Measurements from ENCODE around the gene EIF2AK3. TPM values are rescaled to one million over a fixed set of nuclear protein-coding genes. Genes with fewer than 3 reads are reported as not detected.

Gene EIF2AK3
- total and polyA plus RNA-seq, 2 of the 13 experiments (the other 11 are each of a cell fraction or from before 2014, with no cell fraction given): 10.3 to 30.6 TPM

DNA sequence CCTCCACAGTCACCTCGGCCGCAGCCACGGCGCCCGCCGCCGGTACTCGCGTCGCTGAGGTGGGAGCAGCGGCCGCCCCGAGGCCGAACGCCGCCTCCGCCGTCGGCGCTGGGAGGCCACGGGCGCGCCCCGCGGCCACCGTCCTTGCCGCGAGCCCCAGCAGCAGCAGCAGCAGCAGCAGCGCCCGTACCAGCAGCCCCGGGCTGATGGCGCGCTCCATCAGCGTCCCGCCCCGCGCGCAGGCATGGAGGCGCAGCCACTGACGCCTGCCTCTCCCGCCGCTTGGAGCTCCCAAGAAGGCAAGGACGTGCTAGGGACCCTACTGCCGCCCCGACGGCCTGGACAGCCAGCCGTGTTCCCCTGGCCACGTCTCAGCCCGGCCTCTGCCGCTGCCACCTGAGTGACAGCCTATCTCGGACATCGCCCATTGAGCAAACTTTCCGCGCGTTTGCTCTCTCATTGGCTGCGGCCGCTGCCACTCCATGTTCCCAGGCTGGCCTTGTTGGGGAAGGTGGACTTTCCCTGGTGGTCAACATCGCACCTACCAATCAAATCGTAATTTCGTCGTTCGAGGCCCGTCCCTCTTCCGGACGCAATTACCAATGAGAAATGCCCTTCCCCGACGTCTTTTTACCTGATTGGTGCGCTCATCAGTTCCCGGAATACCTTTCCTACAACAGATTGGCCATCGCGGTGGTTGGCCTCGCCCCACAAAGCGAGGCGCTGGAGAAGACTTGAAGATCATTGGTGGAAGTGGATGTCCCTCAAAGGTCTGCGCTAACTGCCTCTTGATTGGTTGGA is at the start of gene EIF2AK3 (continued):
- no peak for TF ChIP-seq CBX2 (IDR thresholded peaks at IDR 0.05; ENCODE audit: low read depth, low read length)
- TF ChIP-seq CBX2 (CRISPR knock-in tag; IDR thresholded peaks at IDR 0.05; ENCODE audit: low read depth): no peak
- TF ChIP-seq ZNF326 (CRISPR knock-in tag; IDR thresholded peaks at IDR 0.05; ENCODE audit: borderline replicate concordance): no peak
- peak; percentile 93 for TF ChIP-seq SAP130 (CRISPR knock-in tag; IDR thresholded peaks at IDR 0.05; ENCODE audit: low read depth)
- TF ChIP-seq, protein P1, sequence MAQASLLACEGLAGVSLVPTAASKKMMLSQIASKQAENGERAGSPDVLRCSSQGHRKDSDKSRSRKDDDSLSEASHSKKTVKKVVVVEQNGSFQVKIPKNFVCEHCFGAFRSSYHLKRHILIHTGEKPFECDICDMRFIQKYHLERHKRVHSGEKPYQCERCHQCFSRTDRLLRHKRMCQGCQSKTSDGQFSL (CRISPR knock-in tag; IDR thresholded peaks at IDR 0.05): no peak
- no peak for TF ChIP-seq PLRG1 (conservative IDR thresholded peaks at IDR 0.05)
- TF ChIP-seq ZNF263 (CRISPR knock-in tag; IDR thresholded peaks at IDR 0.05): peak; percentile 56; the same call in 1 of the 2 replicates
- TF ChIP-seq ZSCAN25 (CRISPR knock-in tag; IDR thresholded peaks at IDR 0.05): no peak; the same call in 1 of the 2 replicates
- TF ChIP-seq SNAI1 (CRISPR knock-in tag; IDR thresholded peaks at IDR 0.05; ENCODE audit: borderline replicate concordance): peak; percentile 83; the same call in 1 of the 2 replicates
- peak; percentile 76; the same call in 1 of the 2 replicates for TF ChIP-seq GTF2F1 (IDR thresholded peaks at IDR 0.05; ENCODE audit: low read length)
- TF ChIP-seq ZNF703 (CRISPR knock-in tag; IDR thresholded peaks at IDR 0.05; ENCODE audit: borderline replicate concordance): no peak
- peak; percentile 66; the same call in 1 of the 2 replicates for TF ChIP-seq XBP1 (CRISPR knock-in tag; IDR thresholded peaks at IDR 0.05)
- no peak for TF ChIP-seq BRCA1 (CRISPR knock-in tag; IDR thresholded peaks at IDR 0.05)
- TF ChIP-seq CREM (IDR thresholded peaks at IDR 0.05): peak; percentile 98
- peak; percentile 42; the same call in 1 of the 2 replicates for TF ChIP-seq CREM (CRISPR knock-in tag; IDR thresholded peaks at IDR 0.05)
- TF ChIP-seq ZNF367 (CRISPR knock-in tag; IDR thresholded peaks at IDR 0.05; ENCODE audit: borderline replicate concordance): 0 out of 2 replicates have a peak, but pooled peaks have one; percentile 39
- TF ChIP-seq, protein P2, sequence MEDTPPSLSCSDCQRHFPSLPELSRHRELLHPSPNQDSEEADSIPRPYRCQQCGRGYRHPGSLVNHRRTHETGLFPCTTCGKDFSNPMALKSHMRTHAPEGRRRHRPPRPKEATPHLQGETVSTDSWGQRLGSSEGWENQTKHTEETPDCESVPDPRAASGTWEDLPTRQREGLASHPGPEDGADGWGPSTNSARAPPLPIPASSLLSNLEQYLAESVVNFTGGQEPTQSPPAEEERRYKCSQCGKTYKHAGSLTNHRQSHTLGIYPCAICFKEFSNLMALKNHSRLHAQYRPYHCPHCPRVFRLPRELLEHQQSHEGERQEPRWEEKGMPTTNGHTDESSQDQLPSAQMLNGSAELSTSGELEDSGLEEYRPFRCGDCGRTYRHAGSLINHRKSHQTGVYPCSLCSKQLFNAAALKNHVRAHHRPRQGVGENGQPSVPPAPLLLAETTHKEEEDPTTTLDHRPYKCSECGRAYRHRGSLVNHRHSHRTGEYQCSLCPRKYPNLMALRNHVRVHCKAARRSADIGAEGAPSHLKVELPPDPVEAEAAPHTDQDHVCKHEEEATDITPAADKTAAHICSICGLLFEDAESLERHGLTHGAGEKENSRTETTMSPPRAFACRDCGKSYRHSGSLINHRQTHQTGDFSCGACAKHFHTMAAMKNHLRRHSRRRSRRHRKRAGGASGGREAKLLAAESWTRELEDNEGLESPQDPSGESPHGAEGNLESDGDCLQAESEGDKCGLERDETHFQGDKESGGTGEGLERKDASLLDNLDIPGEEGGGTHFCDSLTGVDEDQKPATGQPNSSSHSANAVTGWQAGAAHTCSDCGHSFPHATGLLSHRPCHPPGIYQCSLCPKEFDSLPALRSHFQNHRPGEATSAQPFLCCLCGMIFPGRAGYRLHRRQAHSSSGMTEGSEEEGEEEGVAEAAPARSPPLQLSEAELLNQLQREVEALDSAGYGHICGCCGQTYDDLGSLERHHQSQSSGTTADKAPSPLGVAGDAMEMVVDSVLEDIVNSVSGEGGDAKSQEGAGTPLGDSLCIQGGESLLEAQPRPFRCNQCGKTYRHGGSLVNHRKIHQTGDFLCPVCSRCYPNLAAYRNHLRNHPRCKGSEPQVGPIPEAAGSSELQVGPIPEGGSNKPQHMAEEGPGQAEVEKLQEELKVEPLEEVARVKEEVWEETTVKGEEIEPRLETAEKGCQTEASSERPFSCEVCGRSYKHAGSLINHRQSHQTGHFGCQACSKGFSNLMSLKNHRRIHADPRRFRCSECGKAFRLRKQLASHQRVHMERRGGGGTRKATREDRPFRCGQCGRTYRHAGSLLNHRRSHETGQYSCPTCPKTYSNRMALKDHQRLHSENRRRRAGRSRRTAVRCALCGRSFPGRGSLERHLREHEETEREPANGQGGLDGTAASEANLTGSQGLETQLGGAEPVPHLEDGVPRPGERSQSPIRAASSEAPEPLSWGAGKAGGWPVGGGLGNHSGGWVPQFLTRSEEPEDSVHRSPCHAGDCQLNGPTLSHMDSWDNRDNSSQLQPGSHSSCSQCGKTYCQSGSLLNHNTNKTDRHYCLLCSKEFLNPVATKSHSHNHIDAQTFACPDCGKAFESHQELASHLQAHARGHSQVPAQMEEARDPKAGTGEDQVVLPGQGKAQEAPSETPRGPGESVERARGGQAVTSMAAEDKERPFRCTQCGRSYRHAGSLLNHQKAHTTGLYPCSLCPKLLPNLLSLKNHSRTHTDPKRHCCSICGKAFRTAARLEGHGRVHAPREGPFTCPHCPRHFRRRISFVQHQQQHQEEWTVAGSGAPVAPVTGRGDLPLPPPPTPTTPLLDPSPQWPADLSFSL (CRISPR knock-in tag; IDR thresholded peaks at IDR 0.05): no peak
- TF ChIP-seq, protein P3, sequence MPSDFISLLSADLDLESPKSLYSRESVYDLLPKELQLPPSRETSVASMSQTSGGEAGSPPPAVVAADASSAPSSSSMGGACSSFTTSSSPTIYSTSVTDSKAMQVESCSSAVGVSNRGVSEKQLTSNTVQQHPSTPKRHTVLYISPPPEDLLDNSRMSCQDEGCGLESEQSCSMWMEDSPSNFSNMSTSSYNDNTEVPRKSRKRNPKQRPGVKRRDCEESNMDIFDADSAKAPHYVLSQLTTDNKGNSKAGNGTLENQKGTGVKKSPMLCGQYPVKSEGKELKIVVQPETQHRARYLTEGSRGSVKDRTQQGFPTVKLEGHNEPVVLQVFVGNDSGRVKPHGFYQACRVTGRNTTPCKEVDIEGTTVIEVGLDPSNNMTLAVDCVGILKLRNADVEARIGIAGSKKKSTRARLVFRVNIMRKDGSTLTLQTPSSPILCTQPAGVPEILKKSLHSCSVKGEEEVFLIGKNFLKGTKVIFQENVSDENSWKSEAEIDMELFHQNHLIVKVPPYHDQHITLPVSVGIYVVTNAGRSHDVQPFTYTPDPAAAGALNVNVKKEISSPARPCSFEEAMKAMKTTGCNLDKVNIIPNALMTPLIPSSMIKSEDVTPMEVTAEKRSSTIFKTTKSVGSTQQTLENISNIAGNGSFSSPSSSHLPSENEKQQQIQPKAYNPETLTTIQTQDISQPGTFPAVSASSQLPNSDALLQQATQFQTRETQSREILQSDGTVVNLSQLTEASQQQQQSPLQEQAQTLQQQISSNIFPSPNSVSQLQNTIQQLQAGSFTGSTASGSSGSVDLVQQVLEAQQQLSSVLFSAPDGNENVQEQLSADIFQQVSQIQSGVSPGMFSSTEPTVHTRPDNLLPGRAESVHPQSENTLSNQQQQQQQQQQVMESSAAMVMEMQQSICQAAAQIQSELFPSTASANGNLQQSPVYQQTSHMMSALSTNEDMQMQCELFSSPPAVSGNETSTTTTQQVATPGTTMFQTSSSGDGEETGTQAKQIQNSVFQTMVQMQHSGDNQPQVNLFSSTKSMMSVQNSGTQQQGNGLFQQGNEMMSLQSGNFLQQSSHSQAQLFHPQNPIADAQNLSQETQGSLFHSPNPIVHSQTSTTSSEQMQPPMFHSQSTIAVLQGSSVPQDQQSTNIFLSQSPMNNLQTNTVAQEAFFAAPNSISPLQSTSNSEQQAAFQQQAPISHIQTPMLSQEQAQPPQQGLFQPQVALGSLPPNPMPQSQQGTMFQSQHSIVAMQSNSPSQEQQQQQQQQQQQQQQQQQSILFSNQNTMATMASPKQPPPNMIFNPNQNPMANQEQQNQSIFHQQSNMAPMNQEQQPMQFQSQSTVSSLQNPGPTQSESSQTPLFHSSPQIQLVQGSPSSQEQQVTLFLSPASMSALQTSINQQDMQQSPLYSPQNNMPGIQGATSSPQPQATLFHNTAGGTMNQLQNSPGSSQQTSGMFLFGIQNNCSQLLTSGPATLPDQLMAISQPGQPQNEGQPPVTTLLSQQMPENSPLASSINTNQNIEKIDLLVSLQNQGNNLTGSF (CRISPR knock-in tag; IDR thresholded peaks at IDR 0.05): 0 out of 2 replicates have a peak, but pooled peaks have one; percentile 10
